Cardiac muscle cell (in vitro differentiated cells and primary cell): Measurements from ENCODE around the gene FAM167B. TPM values are rescaled to one million over a fixed set of nuclear protein-coding genes. Genes with fewer than 3 reads are reported as not detected.

ENCODE experiments used
- DNase-seq, 2 donors: peaks; one replicate each; pipeline versions ENCODE4 v3.0.0 to v3.0.0-alpha.2; 2010 to 2017; ENCODE audit warnings: low read depth in 1 of 2, low spot score in 1 of 2
- H3K27ac ChIP-seq: fragments of 200-600 bp; sonication (generic); 2 replicates; pipeline ENCODE4 v1.5.1; 2016
- H3K27me3 ChIP-seq: fragments of 200-600 bp; sonication (generic); 2 replicates; pipeline ENCODE4 v1.6.0; 2016; ENCODE audit warnings: control low read depth
- H3K36me3 ChIP-seq: fragments of 200-600 bp; sonication (generic); 2 replicates; pipeline ENCODE4 v1.5.1; 2016; ENCODE audit warnings: control low read depth
- H3K4me1 ChIP-seq: fragments of 200-600 bp; sonication (generic); 2 replicates; pipeline ENCODE4 v1.8.1; 2017; ENCODE audit warnings: low read depth, mild to moderate bottlenecking, mixed run types
- H3K4me3 ChIP-seq: fragments of 200-600 bp; sonication (generic); 2 replicates; pipeline ENCODE4 v1.5.1; 2016; ENCODE audit warnings: mild to moderate bottlenecking
- H3K9me3 ChIP-seq: fragments of 200-600 bp; sonication (generic); 2 replicates; pipeline ENCODE4 v1.5.1; 2017; ENCODE audit warnings: low read depth, mild to moderate bottlenecking, control low read depth
- CTCF ChIP-seq: IDR thresholded peaks from 2 replicates; pipeline ENCODE4 v1.5.1; 2012; ENCODE audit warnings: low read depth, mild to moderate bottlenecking, low read length
- polyA plus RNA-seq: library from polyadenylated mRNA; unstranded; fragments of >200 nt; fragmentation: Nextera tagmentation; extraction: Ambion mirVana; gene quantifications from 2 replicates; pipeline ENCODE4 v1.2.1, GENCODE V29; 2016
- total RNA-seq: library from RNA; depleted of rRNA; stranded (reverse); fragments of >200 nt; gene quantifications from 2 replicates; pipeline ENCODE4 v1.2.3, GENCODE V29; 2016

Gene FAM167B
- total and polyA plus RNA-seq, 2 experiments from 2014 or later = 1.2 to 2.1 TPM

- TF ChIP-seq CTCF = peak; percentile 27
- Histone ChIP-seq H3K36me3 (no peaks in the 10 kb centered on the region), H3K27ac (peak overlapping the region; percentile 59), H3K4me1 (peaks cover 10% of the 10 kb centered on the region), H3K4me3 (peak overlapping the region; percentile 42), H3K9me3 (no peaks in the 10 kb centered on the region), H3K27me3 (no peaks in the 10 kb centered on the region)
- peak; percentile 42 to 89 for DNase-seq
Measured at GRCh38 chr1:32240140-32240951, 6.7 kb upstream of the FAM167B start.

DNA sequence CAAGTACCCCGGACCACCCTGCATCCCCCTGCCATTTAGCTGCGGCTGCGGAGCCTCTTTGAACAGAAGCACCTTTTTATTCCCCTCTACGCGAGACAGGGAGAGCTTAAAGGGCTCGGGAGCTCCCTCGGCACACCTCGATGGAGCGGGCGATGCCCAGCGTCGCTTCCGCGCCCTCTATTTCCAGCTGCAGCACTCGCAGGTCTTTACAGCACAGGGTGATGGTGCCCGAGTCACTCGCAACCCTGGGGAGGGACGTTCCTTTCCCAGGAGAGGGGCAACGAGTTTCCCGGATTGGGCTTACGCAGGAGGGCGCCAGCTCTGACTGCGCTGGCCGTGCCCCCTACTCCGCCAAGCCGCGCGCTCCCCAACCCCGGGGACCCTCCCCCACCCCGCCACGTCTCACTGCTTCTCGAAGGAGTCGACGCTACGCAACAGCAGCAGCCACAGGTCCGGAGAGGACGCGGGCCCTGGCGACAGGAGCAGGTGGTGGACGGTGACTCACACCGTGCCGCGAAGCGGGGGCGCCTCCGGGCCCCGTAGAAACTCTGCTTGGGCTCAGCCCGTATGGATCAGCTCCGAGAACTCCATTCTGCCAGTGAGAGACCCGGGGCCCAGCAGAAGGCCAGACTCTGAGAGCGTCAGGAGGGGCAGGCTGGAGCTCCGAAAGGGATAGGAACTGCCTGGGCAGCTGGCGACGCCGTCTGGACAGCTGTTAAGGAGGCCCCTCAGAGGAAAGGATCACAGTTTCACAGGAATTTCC is 5.8 kb upstream of the FAM167B start:
- peak overlapping the region; percentile 26 for H3K27ac ChIP-seq
- DNase-seq = peak; percentile 44 to 56
- H3K27me3 ChIP-seq = no peaks in the 10 kb centered on the region
- H3K4me1 ChIP-seq = peaks cover 10% of the 10 kb centered on the region
- H3K9me3 ChIP-seq = no peaks in the 10 kb centered on the region
- peak overlapping the region; percentile 42 for H3K4me3 ChIP-seq
- no peaks in the 10 kb centered on the region for H3K36me3 ChIP-seq
- TF ChIP-seq CTCF = no peak

GRCh38 chr1:32242341-32242851 is 4.6 kb upstream of the FAM167B start:
- no peak for TF ChIP-seq CTCF
- no peaks in the 10 kb centered on the region for H3K27me3 ChIP-seq
- peaks cover 10% of the 10 kb centered on the region for H3K4me1 ChIP-seq
- H3K36me3 ChIP-seq = no peaks in the 10 kb centered on the region
- no peak overlapping the region for H3K27ac ChIP-seq
- H3K4me3 ChIP-seq = no peak overlapping the region
- peak; percentile 36 to 38 for DNase-seq
- H3K9me3 ChIP-seq = no peaks in the 10 kb centered on the region

- Histone ChIP-seq H3K36me3 (no peaks in the 10 kb centered on the region), H3K27ac (no peak overlapping the region), H3K4me3 (no peak overlapping the region), H3K4me1 (peaks cover 11% of the 10 kb centered on the region), H3K9me3 (no peaks in the 10 kb centered on the region), H3K27me3 (no peaks in the 10 kb centered on the region)
- TF ChIP-seq CTCF = no peak
- no peak for DNase-seq
Measured at GRCh38 chr1:32247452-32247851, 430 bp downstream of the FAM167B start.

- Histone ChIP-seq H3K36me3 (no peaks in the 10 kb centered on the region), H3K9me3 (no peaks in the 10 kb centered on the region), H3K27me3 (no peaks in the 10 kb centered on the region), H3K4me1 (peaks cover 11% of the 10 kb centered on the region), H3K27ac (no peak overlapping the region), H3K4me3 (no peak overlapping the region)
- TF ChIP-seq CTCF = peak; percentile 84
- peak; percentile 75 to 76 for DNase-seq
Measured at GRCh38 chr1:32247983-32248889, 1.2 kb downstream of the FAM167B start.
